PFSK-1 (cell line): Measurements from ENCODE around the gene CYP2W1.

ENCODE experiments used
- FOXP2 ChIP-seq: optimal IDR thresholded peaks from 2 replicates; pipeline ENCODE3; 2011; ENCODE audit warnings: borderline replicate concordance, control low read depth, inconsistent platforms; ENCODE audit not compliant: insufficient read depth; ENCODE audit errors: extremely low read length, extremely low read depth
- POLR2AphosphoS5 ChIP-seq: IDR thresholded peaks from 2 replicates; pipeline ENCODE4 v1.6.1; 2012; ENCODE audit warnings: low read depth, mild to moderate bottlenecking, control low read depth, low read length, moderate library complexity
- REST ChIP-seq, 2 experiments: IDR thresholded peaks; 2 replicates each; pipeline versions ENCODE4 v1.6.1 to v1.8.0; 2011 to 2012; ENCODE audit warnings: low read depth in 2 of 2, low read length in 2 of 2, control low read depth in 1 of 2, inconsistent platforms in 1 of 2, mild to moderate bottlenecking in 1 of 2, moderate library complexity in 1 of 2; ENCODE audit not compliant: insufficient read depth in 1 of 2
- SIN3A ChIP-seq: IDR thresholded peaks from 2 replicates; pipeline ENCODE4 v1.6.1; 2012; ENCODE audit warnings: mild to moderate bottlenecking, low read length, moderate library complexity, borderline replicate concordance; ENCODE audit not compliant: insufficient read depth
- TAF1 ChIP-seq: IDR thresholded peaks from 2 replicates; pipeline ENCODE4 v1.6.1; 2012; ENCODE audit warnings: low read length, control low read depth, borderline replicate concordance; ENCODE audit not compliant: insufficient read depth

- TF ChIP-seq SIN3A (no peak), POLR2AphosphoS5 (no peak), REST (IDR thresholded peaks at IDR 0.05; ENCODE audit: insufficient read depth in 1 of 2, low read depth in 2 of 2, low read length in 2 of 2) (no peak), TAF1 (no peak), FOXP2 (no peak)
Measured at GRCh38 chr7:1022356-1022755, 39.4 kb downstream of the CYP2W1 start.
